Upper lobe of left lung (tissue), 6 donors: Measurements from ENCODE around the gene SYTL1. TPM values are rescaled to one million over a fixed set of nuclear protein-coding genes. Genes with fewer than 3 reads are reported as not detected.

Experiments used
- ATAC-seq, 2 donors: fragments of 200-7000 bp; cut with Tn5 transposase; one replicate each; pipeline ENCODE4 v1.9.1; 2022; ENCODE audit warnings: mild to moderate bottlenecking in 2 of 2, moderate library complexity in 2 of 2; ENCODE audit not compliant: low FRiP score in 2 of 2
- DNase-seq, 2 donors: peaks; one replicate each; pipeline ENCODE4 v3.0.0-alpha.2; 2019 to 2020
- H3K27ac ChIP-seq, 4 donors: fragments of 200-600 bp; sonication (generic); one replicate each; pipeline ENCODE4 v1.5.1; 2016 to 2019
- H3K27me3 ChIP-seq, 4 donors: fragments of 200-600 bp; sonication (generic); one replicate each; pipeline ENCODE4 v1.5.1; 2017 to 2019
- H3K36me3 ChIP-seq, 4 donors: fragments of 200-600 bp; sonication (generic); one replicate each; pipeline ENCODE4 v1.5.1; 2016 to 2019
- H3K4me1 ChIP-seq, 4 donors: fragments of 200-600 bp; sonication (generic); one replicate each; pipeline ENCODE4 v1.5.1; 2018 to 2019
- H3K4me3 ChIP-seq, 4 donors: fragments of 200-600 bp; sonication (generic); one replicate each; pipeline ENCODE4 v1.5.1; 2017 to 2019; ENCODE audit warnings: mild to moderate bottlenecking in 2 of 4, moderate library complexity in 1 of 4
- H3K9me3 ChIP-seq, 4 donors: fragments of 200-600 bp; sonication (generic); one replicate each; pipeline ENCODE4 v1.5.1; 2018 to 2019
- CTCF ChIP-seq, 6 experiments: fragments of 450-650 bp in 4 of 6; fragments of 200-600 bp in 2 of 6; sonication (generic) in 2 of 6; IDR thresholded peaks; one replicate each; pipeline ENCODE4 v1.5.1; 2016 to 2019; ENCODE audit warnings: antibody characterized with exemption in 6 of 6
- EP300 ChIP-seq, 4 donors: sonication (generic); formaldehyde crosslinking; IDR thresholded peaks; one replicate each; pipeline ENCODE4 v1.5.1; 2017; ENCODE audit warnings: antibody characterized with exemption in 4 of 4, control low read depth in 2 of 4
- POLR2A ChIP-seq, 4 donors: fragments of 450-650 bp; IDR thresholded peaks; one replicate each; pipeline ENCODE4 v1.5.1; 2016 to 2017; ENCODE audit warnings: antibody characterized with exemption in 4 of 4, mild to moderate bottlenecking in 2 of 4
- POLR2AphosphoS5 ChIP-seq, 2 donors: sonication (generic); formaldehyde crosslinking; IDR thresholded peaks; one replicate each; pipeline ENCODE4 v1.5.1; 2017; ENCODE audit warnings: antibody characterized with exemption in 2 of 2
- WGBS, 2 donors: methylation state at CpG; one replicate each; pipeline ENCODE4 v1.1.5; 2017 to 2018; 5-methylcytosine and 5-hydroxymethylcytosine counted together
- total RNA-seq, 6 donors: library from RNA; depleted of rRNA in 4 of 6; stranded (reverse); fragments of >200 nt in 4 of 6; gene quantifications; one replicate each; pipeline versions ENCODE4 v1.1.0 to v1.2.1, GENCODE V29; 2016 to 2021
- donor health status: DM: no; HTN: no; CAD: no; lungs with moderate emphysema.
- donor health status: DM: no; HTN: yes; CAD: no; lungs with severe emphysema.

SYTL1 gene
- total RNA-seq, 6 donors from 2014 or later, result 28.7 to 74.4 (median 44.1) TPM

GRCh38 chr1:27366113-27366410 is 24.2 kb downstream of the SYTL1 start:
- peaks cover 12 to 52% (median 35%) of the 10 kb centered on the region in 4 donors for H3K36me3 ChIP-seq
- DNase-seq, result peak; percentile 88 to 98
- 0 to 1% methylated on average over 6 to 30 of the region's 30 CpGs for WGBS, 2 donors
- no peaks in the 10 kb centered on the region for H3K27me3 ChIP-seq
- H3K4me3 ChIP-seq, result peak overlapping the region; percentile 51 to 92 (median 72)
- peak overlapping the region; percentile 93 to 98 (median 98) for H3K27ac ChIP-seq
- peak; percentile 70 to 75 for ATAC-seq
- TF ChIP-seq CTCF (IDR thresholded peaks at IDR 0.05), result no peak
- peak; percentile 46 to 62 for TF ChIP-seq POLR2AphosphoS5 (IDR thresholded peaks at IDR 0.05)
- no peak for TF ChIP-seq EP300 (IDR thresholded peaks at IDR 0.05)
- TF ChIP-seq POLR2A (IDR thresholded peaks at IDR 0.05), result peak in 1 of 4 donors; percentile 16
- no peaks in the 10 kb centered on the region for H3K9me3 ChIP-seq
- peaks cover 42 to 49% (median 45%) of the 10 kb centered on the region in 4 donors for H3K4me1 ChIP-seq

- DNase-seq, result peak; percentile 94 to 95
- Histone ChIP-seq H3K27ac (peak within 1 kb of the TSS; percentile 93 to 98 (median 98)), H3K27me3 (no peaks in the 10 kb centered on the region), H3K4me3 (peak within 1 kb of the TSS; percentile 59 to 92 (median 78)), H3K9me3 (no peaks in the 10 kb centered on the region), H3K4me1 (peaks cover 42 to 49% (median 45%) of the 10 kb centered on the region in 4 donors), H3K36me3 (peaks cover 11 to 48% (median 30%) of the 10 kb centered on the region in 4 donors)
- TF ChIP-seq CTCF (IDR thresholded peaks at IDR 0.05) (peak; percentile 20 to 55 (median 49)), POLR2A (IDR thresholded peaks at IDR 0.05) (peak in 3 of 4 donors; percentile 71 to 88 (median 88)), EP300 (IDR thresholded peaks at IDR 0.05) (peak in 2 of 4 donors; percentile 90 to 95), POLR2AphosphoS5 (IDR thresholded peaks at IDR 0.05) (peak; percentile 92 to 93)
- 0 to 2% methylated on average over 8 to 33 of the region's 67 CpGs for WGBS, 2 donors
- ATAC-seq, result peak; percentile 88 to 92
These were observed 24.8 kb downstream of the SYTL1 start, which contains the start of gene MAP3K6 for GRCh38 chr1:27366411-27367159. MAP3K6 (minus strand) TSS chr1:27366961; CDS start chr1:27366597, 364 bp downstream.

GRCh38 chr1:27367160-27367650 is 25.4 kb downstream of the SYTL1 start:
- H3K36me3 ChIP-seq, result peaks cover 11 to 42% (median 24%) of the 10 kb centered on the region in 4 donors
- H3K27ac ChIP-seq, result peak overlapping the region; percentile 93 to 98 (median 98)
- ATAC-seq, result no peak
- 27 to 41% methylated on average over 5 to 8 of the region's 8 CpGs for WGBS, 2 donors
- TF ChIP-seq EP300 (IDR thresholded peaks at IDR 0.05) (no peak), POLR2AphosphoS5 (IDR thresholded peaks at IDR 0.05) (no peak), POLR2A (IDR thresholded peaks at IDR 0.05) (no peak), CTCF (IDR thresholded peaks at IDR 0.05) (no peak)
- no peaks in the 10 kb centered on the region for H3K27me3 ChIP-seq
- H3K9me3 ChIP-seq, result no peaks in the 10 kb centered on the region
- DNase-seq, result no peak
- H3K4me3 ChIP-seq, result peak overlapping the region in 3 of 4 donors; percentile 59 to 92 (median 84)
- peaks cover 42 to 49% (median 45%) of the 10 kb centered on the region in 4 donors for H3K4me1 ChIP-seq

GRCh38 chr1:27368869-27369582 is 27.2 kb downstream of the SYTL1 start:
- no peaks in the 10 kb centered on the region for H3K27me3 ChIP-seq
- DNase-seq (no peak), ATAC-seq (no peak)
- H3K4me3 ChIP-seq, result peak overlapping the region; percentile 11 to 56 (median 38)
- no peak for TF ChIP-seq POLR2A (IDR thresholded peaks at IDR 0.05)
- TF ChIP-seq CTCF (IDR thresholded peaks at IDR 0.05), result peak in 4 of 6 experiments; percentile 14 to 32 (median 20)
- peak; percentile 49 to 65 for TF ChIP-seq POLR2AphosphoS5 (IDR thresholded peaks at IDR 0.05)
- TF ChIP-seq EP300 (IDR thresholded peaks at IDR 0.05), result peak in 1 of 4 donors; percentile 4
- no peaks in the 10 kb centered on the region for H3K9me3 ChIP-seq
- peaks cover 40 to 44% (median 41%) of the 10 kb centered on the region in 4 donors for H3K4me1 ChIP-seq
- H3K36me3 ChIP-seq, result peaks cover 2 to 31% (median 5%) of the 10 kb centered on the region in 4 donors
- H3K27ac ChIP-seq, result peak overlapping the region; percentile 13 to 98 (median 84)
- WGBS, 2 donors, result 44 to 48% methylated on average over 3 to 13 of the region's 13 CpGs
